GM18517 (cell line): ENCODE measurements around the gene RNF111.
"Not testable (repeated sequence)": the region's sequence is repeated elsewhere in the genome, so short reads cannot be mapped to it uniquely, and the experiment has no call there.

ENCODE experiments used
- ATAC-seq: cut with Tn5 transposase; IDR thresholded peaks from one replicate; pipeline ENCODE4 v1.9.1; 2021; ENCODE audit warnings: mild to moderate bottlenecking, moderate library complexity; ENCODE audit not compliant: unreplicated experiment

The RNF111 gene

GRCh38 chr15:58999694-59000093 lies 12.2 kb downstream of the RNF111 start:
- no peak for ATAC-seq

GRCh38 chr15:59000251-59000650 lies 12.8 kb downstream of the RNF111 start:
- ATAC-seq, result not testable (repeated sequence)

DNA sequence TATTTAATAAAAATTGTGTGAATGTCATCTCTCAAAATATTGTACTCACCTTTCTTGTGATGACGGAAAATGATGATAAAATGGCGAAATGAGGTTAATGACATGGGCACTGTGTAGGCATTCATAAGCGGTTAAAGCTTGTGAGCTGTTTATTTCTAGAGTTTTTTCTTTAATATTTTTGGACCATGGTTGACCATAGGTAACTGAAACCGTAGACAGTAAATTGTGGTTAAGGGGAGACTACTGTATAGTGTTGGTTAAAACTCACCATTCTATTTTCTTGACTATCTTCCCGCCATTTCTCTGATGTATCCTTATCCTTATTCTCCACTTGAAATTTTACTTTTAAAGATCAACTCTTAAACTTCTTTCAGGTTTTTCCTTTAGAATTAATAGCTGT lies 14.5 kb downstream of the RNF111 start:
- ATAC-seq, result no peak

GRCh38 chr15:59002418-59002859 lies 15.0 kb downstream of the RNF111 start:
- ATAC-seq, result no peak

- no peak for ATAC-seq
Measured at GRCh38 chr15:59005579-59005978, 18.1 kb downstream of the RNF111 start.

GRCh38 chr15:59008086-59008485 lies 20.6 kb downstream of the RNF111 start:
- ATAC-seq, result no peak

DNA sequence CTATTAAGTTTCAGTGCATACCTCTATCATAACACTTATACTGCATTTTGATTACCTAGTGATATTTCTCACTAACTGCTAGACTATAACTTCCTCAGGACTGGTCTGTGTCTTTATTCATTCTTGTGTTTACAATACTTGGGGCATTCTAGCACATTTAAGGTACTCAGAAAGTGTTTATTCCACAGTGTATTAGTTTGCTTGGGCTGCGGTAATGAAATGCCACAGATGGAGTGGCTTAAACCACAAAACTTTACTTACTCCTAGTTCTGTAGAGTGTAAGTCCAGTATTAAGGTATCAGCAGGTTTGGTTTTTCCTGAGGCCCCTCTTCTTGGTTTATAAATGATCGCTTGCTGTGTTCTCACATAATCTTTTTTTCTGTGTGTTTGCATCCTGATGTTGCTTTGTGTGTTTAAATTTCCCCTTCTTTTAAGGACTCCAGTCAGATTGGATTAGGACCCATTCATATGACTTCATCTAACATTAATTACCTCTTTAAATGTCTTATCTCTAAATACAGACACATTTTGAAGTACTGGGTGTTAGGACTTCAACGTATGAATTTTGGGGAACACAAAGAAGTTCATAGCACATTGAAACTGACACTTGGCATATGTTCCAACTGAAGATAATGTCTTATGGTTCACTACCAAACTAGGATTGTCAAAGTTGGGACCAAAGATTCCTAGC lies 23.9 kb downstream of the RNF111 start:
- no peak for ATAC-seq

DNA sequence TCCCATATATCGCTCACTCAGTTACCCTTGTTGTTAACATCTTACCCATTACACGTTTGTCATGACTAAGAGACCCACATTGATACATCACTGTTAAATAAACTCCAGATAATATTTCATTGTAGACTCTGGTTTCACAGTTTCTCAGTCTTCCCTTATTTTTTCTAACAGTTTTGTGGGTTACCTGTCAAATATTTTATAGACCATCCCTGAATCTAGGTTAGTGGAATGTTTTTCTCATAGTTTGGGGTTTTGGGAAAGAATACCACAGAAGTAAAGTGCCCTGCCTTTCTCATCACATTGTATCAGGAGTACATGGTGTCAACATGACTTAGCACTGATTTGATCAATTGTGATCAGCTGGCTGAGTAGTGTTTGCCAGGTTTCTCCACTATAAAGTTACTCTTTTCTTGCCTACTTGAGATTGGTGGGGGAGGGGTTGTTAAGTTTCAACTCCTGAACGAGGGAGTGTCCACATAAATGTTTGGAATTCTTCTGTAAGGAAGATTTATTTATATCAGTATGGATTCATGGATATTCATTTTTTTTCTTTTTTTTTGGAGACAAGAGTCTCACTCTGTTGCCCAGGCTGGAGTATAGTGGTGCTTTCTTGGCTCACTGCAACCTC lies 25.9 kb downstream of the RNF111 start:
- ATAC-seq, result no peak

- ATAC-seq, result no peak
Measured at GRCh38 chr15:59014068-59014467, 26.6 kb downstream of the RNF111 start.

GRCh38 chr15:59017449-59017848 lies 30.0 kb downstream of the RNF111 start:
- no peak for ATAC-seq

- ATAC-seq, result no peak
Measured at GRCh38 chr15:59018833-59019232, 31.4 kb downstream of the RNF111 start.

- ATAC-seq, result no peak
Measured at GRCh38 chr15:59020322-59020721, 32.9 kb downstream of the RNF111 start.

- ATAC-seq, result no peak
Measured at GRCh38 chr15:59022188-59022587, 34.7 kb downstream of the RNF111 start.

- ATAC-seq, result no peak
Measured at GRCh38 chr15:59026207-59026606, 38.7 kb downstream of the RNF111 start.

- no peak for ATAC-seq
Measured at GRCh38 chr15:59028387-59028955, 41.0 kb downstream of the RNF111 start.

DNA sequence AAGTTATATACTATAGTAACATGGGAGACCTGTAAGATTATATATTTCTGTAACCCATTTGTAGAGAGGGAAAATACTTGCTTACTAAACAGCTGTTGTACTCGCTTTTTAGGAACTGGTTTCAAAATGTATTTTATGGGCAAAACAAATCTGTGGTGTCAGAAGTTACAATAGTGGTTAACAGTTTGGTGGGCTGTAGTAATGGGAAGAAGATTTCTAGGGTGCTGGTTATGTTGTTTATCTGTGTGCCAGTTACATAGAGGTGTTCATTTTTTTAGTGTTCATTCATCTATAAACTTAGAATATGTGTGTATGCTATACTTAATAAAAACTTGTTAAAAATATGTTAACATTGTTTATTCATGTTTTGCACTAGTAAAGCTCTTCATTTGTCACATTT lies 42.1 kb downstream of the RNF111 start:
- no peak for ATAC-seq

- no peak for ATAC-seq
Measured at GRCh38 chr15:59035201-59035600, 47.7 kb downstream of the RNF111 start.

DNA sequence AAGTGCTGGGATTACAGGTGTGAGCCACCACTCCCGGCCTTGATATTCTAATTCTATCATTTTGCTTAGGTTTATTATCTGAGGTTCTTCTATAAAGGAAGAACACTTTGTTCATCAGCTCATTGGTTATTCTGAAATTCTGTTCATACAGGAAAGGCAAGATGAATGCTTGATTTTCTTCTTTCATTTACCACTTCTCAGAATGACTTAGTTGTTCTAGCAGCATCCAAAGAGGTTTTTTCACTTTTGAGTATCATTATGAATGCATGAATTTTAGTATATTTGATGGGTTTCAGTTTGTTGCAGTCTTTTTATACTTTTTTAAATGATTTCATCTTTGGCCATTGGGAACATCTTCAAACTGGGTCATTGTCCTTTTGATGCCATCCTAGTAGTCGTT lies 51.8 kb downstream of the RNF111 start:
- no peak for ATAC-seq

GRCh38 chr15:59042041-59042440 lies 54.6 kb downstream of the RNF111 start:
- no peak for ATAC-seq

DNA sequence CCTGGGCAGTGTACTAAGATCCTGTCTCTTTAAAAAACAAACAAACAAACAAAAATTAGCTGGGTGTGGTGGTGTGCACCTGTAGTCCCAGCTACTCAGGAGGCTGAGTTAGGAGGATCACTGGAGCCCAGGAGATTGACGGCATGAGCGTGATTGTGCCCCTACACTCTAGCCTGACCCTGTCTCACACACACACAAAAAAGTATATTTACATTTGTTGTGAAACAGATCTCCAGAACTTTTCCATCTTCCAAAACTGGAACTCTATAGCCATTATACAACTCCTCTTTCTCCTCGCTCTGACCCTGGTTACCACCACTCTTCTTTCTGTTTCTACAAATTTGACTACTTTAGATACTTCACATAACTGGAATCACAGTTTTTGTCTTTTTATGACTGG lies 61.4 kb downstream of the RNF111 start:
- no peak for ATAC-seq

DNA sequence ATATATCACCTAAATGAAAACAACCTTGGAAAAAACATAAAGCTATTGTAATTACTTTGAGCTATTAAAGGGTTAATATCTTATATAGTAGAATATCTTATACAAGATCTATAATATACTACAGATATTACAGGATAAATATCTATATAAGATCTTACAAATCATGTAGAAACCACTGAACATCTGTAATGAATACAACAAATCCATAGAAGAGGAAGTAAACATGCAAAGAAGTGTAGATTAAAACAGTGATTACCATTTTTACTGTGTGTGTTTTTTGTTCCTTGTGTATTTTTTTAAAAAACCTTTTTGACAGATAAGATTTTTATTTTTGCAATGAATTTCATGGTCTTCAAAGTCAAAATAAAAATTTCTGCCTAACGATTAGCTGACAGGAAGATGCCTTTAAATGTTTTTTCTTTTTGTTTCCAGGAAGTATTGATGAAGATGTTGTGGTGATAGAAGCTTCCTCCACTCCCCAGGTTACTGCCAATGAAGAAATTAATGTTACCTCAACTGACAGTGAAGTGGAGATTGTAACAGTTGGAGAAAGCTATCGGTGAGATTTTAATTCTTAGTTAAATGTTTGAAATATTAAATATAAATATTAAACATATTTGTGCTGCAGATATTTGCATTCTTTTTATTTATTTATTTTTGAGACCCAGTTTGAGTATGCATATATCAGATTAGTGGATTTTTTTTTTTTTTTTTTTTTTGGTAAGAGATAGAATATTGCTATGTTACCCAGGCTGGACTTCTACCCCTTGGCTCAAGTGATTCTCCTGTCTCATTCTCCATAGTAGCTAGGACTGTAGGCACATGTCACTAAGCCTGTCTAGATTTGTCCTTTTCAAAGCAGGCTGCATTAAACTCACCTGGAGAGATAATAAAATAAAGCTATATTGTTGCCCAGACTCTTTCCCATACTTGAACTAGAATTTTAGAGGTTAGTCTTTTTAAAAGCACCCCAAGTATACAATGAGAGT lies 64.7 kb downstream of the RNF111 start:
- no peak for ATAC-seq
